HG02973 (cell line): ENCODE results near the gene GPC1.

Experiments used
- ATAC-seq: cut with Tn5 transposase; IDR thresholded peaks from one replicate; pipeline ENCODE4 v1.9.1; 2021; ENCODE audit warnings: moderate library complexity; ENCODE audit not compliant: unreplicated experiment

Gene GPC1

DNA sequence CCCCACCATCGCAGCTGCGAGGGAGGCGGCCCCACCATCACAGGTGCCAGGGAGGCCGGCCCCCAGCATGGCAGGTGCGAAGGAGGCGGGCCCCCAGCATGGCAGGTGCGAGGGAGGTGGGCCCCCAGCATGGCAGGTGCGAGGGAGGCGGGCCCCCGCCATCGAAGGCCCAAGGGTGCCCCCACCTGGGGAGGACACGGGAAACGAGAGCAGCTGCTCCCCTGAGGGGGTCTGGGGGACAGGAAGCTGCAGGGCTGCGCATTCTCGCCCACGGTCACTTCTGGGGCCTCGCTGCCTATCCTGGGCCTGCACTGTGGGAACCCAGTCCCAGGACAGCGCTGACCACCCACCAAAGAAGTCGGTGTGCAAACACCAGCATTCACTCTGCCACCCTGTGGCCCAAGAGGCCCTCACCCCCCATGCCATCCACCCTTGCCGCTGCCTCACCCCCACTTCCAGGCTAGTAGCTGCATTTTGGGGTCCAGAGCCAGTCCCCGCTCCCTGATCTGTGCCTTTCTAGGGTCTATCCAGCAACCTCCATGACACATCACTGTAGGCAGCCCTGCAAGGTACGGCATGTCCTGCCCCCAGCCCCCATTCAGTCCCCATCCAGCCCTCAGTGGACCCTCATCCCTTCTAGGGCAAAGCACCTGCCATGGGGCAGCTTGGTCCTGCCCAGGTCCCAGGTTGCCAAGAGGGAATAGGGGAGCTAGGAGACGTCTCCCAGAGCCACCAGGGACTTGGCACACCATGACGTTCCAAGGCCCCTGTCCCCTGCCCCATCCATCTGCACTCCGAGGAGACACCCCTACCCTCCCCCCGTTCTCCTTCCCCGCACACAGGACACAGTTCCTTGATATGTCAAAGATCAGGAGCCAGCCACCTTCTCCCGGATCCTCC, 24.0 kb upstream of the GPC1 start:
- ATAC-seq: no peak

- ATAC-seq: no peak
Observed at GRCh38 chr2:240412211-240412861, 23.1 kb upstream of the GPC1 start.

DNA sequence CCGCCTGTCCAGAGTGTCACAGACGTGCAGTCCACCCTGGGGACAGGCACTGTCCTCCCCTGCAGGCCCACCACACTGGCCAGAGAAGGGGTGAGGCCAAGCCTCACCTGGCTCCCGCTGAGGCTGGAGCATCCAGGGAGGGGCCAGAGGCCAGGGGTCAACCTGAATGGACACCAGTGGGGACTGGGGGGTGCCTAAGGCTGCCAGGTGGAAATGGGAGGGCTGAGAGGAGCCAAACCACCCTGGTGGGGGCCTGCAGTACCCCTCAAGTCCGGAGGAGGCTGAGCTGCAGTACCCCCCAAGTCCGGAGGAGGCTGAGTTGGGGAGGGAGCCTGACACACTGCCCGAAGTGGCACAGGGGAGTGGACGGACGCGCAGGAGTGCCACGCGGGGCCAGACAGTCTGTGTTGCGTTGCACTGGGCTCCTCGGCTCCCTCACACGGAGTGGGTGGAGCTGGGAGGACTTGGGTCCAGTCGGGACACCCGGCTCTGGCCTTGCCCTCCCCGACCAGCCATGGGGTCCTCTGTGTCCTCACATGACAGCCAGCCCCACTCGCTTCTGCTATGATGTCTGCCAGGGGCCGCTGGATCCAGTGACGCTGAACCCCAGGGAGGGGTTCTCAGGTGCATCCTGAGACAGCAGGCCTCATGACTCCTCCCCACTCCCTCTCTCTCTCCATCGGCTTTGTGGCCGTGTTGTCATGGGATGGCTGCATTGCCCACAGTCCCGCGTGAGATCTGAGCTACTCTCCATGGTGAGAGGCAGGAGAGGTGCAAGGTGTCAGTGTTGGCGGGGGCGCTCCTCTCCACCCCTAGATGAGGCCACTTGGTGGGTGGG, 22.3 kb upstream of the GPC1 start:
- no peak for ATAC-seq

GRCh38 chr2:240413813-240414429, 21.5 kb upstream of the GPC1 start:
- ATAC-seq: no peak

GRCh38 chr2:240416821-240417220, 18.6 kb upstream of the GPC1 start:
- ATAC-seq: no peak

DNA sequence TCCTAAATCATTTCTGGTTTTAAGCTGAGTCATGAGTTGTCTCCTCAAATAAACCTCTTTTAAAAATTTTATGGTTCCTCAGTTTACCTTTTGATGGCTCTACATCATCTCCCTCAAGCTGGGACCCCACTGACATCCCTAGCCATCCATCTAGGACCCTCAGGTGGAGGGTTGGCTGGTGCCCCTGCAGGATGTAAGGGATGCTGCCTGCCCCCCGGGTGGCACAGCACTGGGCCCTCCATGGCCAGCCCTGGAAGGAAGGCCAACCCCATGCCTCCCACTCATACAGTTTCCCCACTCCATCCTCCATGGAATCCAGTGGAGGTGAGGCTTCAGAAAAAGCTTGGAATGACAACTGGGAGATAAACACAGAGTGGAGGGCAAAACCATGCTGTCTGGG, 17.2 kb upstream of the GPC1 start:
- no peak for ATAC-seq

DNA sequence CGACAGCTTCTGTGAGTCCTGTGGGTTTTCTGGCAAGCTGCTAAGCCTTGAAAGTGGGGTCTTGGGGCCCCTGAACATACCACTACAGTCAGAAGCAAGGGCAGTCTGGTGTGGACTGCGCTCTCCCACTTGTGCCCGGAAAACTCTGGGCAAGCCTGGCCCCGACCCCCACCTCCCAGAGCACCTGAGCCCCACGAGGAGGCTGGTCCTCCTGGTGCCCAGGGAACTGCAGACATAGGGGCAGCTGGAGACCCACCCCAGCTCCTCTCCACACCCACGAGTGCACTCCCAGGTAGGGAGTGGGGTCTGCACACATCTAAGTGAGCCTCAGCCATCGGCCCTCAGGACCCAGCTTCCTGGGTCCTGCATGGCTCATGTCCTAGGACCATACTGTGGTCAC, 16.2 kb upstream of the GPC1 start:
- no peak for ATAC-seq

DNA sequence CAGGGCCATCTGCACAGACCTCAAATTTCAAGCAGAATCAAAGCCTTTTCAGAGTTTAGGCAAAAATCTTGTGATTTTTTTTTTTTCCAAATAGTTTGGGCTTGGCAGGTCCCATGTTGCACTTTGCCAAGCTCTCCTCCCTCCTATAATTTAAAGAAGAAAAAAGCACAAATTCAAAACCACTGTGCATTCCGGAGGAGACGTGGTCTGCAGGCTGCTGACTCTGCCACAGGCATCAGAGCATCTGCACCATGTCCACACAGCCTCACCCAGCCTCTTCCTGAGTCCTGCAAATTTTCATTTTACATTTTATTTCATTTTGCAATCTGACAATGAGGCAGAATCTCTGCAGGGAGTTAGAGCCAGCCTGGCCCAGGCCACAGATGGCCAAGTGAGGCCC, 15.7 kb upstream of the GPC1 start:
- ATAC-seq: no peak

DNA sequence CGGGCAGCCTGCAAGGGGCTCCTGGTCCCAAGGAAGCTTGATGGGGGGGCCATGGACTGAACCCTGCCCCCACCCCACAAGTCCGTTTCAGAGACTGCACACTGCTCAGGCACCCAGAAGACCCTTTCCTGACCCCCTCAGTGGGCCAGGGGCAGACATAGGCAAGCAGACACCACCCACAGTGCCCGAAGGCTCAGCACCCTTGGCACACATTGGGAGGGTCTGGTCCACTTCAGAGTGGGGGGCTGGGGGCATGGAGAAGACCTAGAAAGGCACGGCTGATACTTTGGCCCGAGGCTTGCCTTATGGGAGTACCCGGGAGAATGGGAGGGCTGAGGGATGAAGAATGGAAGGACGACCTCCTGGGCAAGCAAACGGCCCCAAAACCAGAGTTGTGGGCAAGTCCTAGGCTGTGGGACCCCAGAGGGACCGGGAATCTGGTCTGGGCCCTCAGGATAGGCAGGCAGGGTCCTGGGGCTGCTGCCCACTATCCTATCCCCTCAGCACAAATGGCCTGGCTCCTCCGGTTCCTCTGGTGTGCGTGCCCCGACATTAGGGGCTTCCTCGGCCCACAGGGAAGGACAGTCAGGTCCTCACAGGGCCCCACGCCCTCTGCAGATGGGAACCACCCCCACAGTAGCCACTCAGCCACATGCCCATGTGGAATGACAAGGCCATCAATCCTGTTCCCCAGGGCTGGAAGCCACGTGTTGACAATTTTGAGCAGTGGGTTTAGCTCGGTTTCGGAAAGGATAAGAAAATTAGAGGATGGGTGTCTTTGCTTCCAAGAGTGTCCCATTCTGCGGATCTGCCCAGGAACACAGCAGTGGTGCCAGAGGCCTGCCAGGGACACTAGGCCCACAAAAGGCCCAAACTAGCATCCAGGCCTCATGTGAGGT, 15.0 kb upstream of the GPC1 start:
- ATAC-seq: no peak

GRCh38 chr2:240421381-240421780, 14.1 kb upstream of the GPC1 start:
- ATAC-seq: no peak

- ATAC-seq: no peak
Observed at GRCh38 chr2:240422658-240423329, 12.7 kb upstream of the GPC1 start.

DNA sequence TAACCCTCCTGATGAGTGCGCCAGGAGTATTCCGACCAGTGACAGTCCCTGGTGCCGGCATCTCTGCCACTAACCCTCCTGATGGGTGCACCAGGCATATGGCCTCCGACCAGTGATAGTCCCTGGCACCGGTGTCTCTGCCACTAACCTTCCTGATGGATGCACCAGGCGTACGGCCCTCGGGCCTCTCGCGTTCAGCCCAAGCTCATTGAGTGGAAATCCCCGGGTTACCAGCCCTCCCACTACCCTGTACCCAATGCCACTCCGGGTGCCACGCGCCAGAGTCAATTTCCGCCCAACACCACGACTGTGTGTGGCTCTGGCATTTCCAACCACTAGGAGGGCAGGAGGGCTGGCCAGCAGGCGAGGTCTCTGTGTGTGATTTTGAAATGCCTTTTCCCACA, 11.7 kb upstream of the GPC1 start:
- no peak for ATAC-seq

DNA sequence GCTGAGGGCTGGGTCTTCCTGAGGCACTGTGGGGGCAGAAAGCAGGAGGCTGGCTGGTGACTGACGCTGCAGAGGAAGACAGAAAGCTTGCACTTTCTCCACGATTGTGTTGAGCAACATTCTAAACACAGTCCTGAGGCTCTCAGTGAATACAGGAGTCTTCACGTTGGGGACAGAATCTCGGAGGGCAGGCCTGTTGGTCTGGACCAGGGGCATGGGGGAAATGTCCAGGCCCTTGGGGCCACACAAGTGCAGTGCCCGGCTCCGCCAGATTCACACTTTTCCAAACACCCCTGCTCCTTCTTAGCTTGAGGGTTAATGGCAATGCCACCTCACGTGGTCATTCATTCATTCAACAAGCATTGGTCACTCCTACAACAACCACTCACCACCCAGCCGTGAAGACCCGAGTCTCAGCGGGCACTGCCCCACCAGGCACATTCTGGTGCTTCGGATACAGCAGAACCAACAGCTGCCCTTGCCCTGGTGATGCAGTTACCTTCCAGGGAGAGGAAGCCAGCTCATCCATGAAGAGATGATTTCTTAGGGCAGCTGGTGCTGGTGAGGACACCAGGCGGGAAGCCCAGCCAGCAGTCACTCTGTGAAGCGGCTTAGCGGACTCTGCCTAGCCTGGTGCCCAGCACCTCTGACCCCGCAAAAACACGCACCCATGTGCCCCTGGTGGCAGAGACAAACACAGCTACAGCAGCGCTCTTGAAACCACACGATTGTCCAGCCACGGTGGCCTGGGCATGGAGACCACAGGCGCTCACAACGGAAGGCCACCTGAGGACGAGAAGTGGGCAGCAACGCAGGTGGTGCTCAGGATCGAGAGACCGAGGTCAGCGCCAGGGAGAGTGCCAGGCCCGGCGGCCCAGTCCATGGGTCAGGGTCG, 10.9 kb upstream of the GPC1 start:
- no peak for ATAC-seq

DNA sequence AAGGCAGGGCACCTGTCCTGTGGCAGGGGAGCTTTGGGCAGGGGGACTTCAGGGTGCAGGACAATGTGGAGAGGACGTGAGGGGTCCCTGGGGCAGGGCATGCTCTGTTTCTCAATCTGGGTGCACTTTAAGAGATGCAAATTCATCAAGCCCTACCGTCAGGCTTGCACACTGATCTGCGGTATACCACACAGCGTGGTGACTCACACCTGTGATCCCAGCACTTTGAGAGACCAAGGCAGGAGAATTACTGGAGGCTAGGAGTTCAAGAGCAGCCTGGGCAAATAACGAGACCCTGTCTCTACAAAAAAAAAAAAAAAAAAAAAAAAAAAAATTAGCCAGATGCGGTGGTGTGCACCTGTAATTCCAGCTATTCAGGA, 10.2 kb upstream of the GPC1 start:
- no peak for ATAC-seq

- no peak for ATAC-seq
Observed at GRCh38 chr2:240425697-240426096, 9.8 kb upstream of the GPC1 start.

DNA sequence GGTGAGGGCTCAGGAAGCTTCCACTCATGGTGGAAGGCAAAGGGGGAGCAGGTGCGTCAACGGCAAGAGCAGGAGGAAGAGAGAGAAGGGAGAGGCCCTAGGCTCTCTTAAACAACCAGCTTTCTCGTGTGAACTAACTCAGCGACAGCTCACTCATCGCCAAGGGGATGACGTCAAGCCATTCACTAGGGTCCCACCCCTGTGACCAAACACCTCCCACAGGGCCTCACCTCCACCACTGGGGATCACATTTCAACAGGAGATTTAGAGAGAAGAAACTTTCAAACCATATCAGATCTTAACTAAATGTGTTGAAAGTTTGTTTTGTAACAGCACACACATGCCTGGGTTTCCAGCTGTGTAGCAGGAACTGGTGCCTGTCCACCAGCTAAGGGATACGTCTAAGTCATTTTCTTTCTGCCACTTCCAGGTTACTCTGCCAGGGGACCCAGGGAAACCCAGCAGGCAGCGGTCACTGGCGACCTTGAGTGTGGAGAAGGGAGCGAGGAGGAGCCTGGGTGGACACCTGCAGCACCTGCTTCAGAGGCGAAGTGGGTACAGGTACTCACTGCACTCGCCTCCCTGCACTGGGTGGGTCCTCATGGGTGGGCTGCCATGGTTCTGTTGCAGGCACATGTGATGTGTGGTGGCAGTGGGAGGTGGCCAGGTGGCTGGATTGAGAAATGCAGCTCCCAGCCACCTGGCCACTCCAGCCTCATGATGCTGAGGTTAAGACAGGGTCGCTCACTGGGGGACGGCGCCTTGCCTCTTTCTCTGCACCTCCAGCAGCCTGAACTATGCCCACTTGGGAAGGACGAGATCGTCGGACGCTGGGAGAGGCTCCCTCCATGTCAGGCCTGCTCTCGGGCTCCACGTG, 8.4 kb upstream of the GPC1 start:
- no peak for ATAC-seq

DNA sequence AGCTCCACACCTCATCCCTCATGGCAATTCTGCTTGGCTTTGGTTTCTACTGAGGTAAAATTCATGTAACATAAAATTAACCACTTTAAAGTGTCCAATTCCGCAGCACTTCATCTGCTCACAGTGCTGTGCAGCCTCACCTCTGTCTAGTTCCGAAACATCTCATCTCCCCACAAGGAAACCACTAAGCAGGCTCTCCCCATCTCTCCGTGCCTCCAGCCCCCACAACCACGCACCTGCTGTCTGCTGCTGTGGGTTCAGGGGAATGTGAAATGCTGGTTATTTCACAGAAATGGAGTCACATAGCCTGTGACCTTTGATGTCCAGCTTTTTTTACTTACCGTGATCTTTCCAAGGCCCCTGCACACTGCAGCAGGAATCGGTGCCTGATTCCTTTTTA, 7.7 kb upstream of the GPC1 start:
- ATAC-seq: no peak

- no peak for ATAC-seq
Observed at GRCh38 chr2:240428245-240428644, 7.2 kb upstream of the GPC1 start.
